HEK293 (cell line): ENCODE results near the gene LMNTD2.

Experiments
- CTCF ChIA-PET: fragments of 350-600 bp; formaldehyde crosslinking; extraction: SDS; loops from one replicate; lab custom pipeline; 2021; ENCODE audit warnings: antibody characterized with exemption; lab: Yijun Ruan, JAX
- POLR2A ChIA-PET: fragments of 300-600 bp; formaldehyde crosslinking; extraction: SDS; loops from one replicate; lab custom pipeline; 2020; ENCODE audit warnings: antibody characterized with exemption, inconsistent platforms; lab: Yijun Ruan, JAX
- H3K27ac ChIP-seq: fragments of 200-500 bp; sonication (Bioruptor generic); 2 replicates; pipeline ENCODE4 v1.5.1; 2014; ENCODE audit warnings: low read depth, low read length, control low read depth, inconsistent platforms; ENCODE audit errors: extremely low read depth
- H3K36me3 ChIP-seq, 2 experiments: fragments of 200-500 bp in 1 of 2; sonication (Bioruptor generic) in 1 of 2; 1 replicate in 1 of 2; 2 replicates in 1 of 2; pipeline ENCODE4 v1.5.1; 2014 to 2017; ENCODE audit warnings: inconsistent platforms in 2 of 2, low read length in 2 of 2; ENCODE audit not compliant: control insufficient read depth in 2 of 2, insufficient read depth in 1 of 2
- H3K4me1 ChIP-seq: fragments of 200-500 bp; sonication (Bioruptor generic); 2 replicates; pipeline ENCODE4 v1.5.1; 2014; ENCODE audit warnings: mild to moderate bottlenecking, low read length, inconsistent platforms; ENCODE audit not compliant: control insufficient read depth, insufficient read depth
- H3K4me3 ChIP-seq: 2 replicates; pipeline ENCODE4 v1.5.1; 2011; ENCODE audit warnings: low read depth, mild to moderate bottlenecking, control low read depth, low read length, moderate library complexity
- H3K9me3 ChIP-seq: fragments of 200-500 bp; sonication (Bioruptor generic); 2 replicates; pipeline ENCODE4 v1.5.1; 2014; ENCODE audit warnings: low read depth, low read length, inconsistent platforms; ENCODE audit not compliant: control insufficient read depth, insufficient read depth
- AEBP2 ChIP-seq: fragments of 450-650 bp; formaldehyde crosslinking; IDR thresholded peaks from 2 replicates; pipeline ENCODE4 v1.5.1; 2016; ENCODE audit warnings: missing biosample characterization, missing genetic modification characterization, borderline replicate concordance
- IKZF3 ChIP-seq: fragments of 450-650 bp; IDR thresholded peaks from 2 replicates; pipeline ENCODE4 v1.5.0; 2018; ENCODE audit warnings: missing biosample characterization, mild to moderate bottlenecking, missing genetic modification characterization, moderate library complexity
- KLF1 ChIP-seq: fragments of 450-650 bp; formaldehyde crosslinking; IDR thresholded peaks from 2 replicates; pipeline ENCODE4 v1.5.1; 2016; ENCODE audit warnings: missing biosample characterization, missing genetic modification characterization
- KLF16 ChIP-seq: fragments of 450-650 bp; formaldehyde crosslinking; IDR thresholded peaks from 2 replicates; pipeline ENCODE4 v1.5.1; 2017; ENCODE audit warnings: missing biosample characterization, missing genetic modification characterization
- OVOL3 ChIP-seq: fragments of 450-650 bp; formaldehyde crosslinking; IDR thresholded peaks from 2 replicates; pipeline ENCODE4 v1.5.1; 2016; ENCODE audit warnings: missing biosample characterization, missing genetic modification characterization
- SCRT1 ChIP-seq: fragments of 450-650 bp; formaldehyde crosslinking; IDR thresholded peaks from 2 replicates; pipeline ENCODE4 v1.5.1; 2016; ENCODE audit warnings: missing biosample characterization, missing genetic modification characterization, borderline replicate concordance
- SP2 ChIP-seq: fragments of 450-650 bp; formaldehyde crosslinking; IDR thresholded peaks from 2 replicates; pipeline ENCODE4 v1.5.1; 2016; ENCODE audit warnings: missing biosample characterization, missing genetic modification characterization
- WT1 ChIP-seq: fragments of 450-650 bp; formaldehyde crosslinking; IDR thresholded peaks from 2 replicates; pipeline ENCODE4 v1.5.1; 2016; ENCODE audit warnings: missing biosample characterization, missing genetic modification characterization
- YY1 ChIP-seq: fragments of 450-650 bp; formaldehyde crosslinking; IDR thresholded peaks from 2 replicates; pipeline ENCODE4 v1.5.1; 2018; ENCODE audit warnings: missing biosample characterization, missing genetic modification characterization
- ZBTB21 ChIP-seq: fragments of 450-650 bp; formaldehyde crosslinking; IDR thresholded peaks from 2 replicates; pipeline ENCODE4 v1.5.1; 2017; ENCODE audit warnings: missing biosample characterization, missing genetic modification characterization
- ZNF10 ChIP-seq: fragments of 450-650 bp; formaldehyde crosslinking; IDR thresholded peaks from 2 replicates; pipeline ENCODE4 v1.5.1; 2017; ENCODE audit warnings: missing biosample characterization, missing genetic modification characterization
- ZNF114 ChIP-seq: fragments of 450-650 bp; formaldehyde crosslinking; IDR thresholded peaks from 2 replicates; pipeline ENCODE4 v1.5.0; 2017; ENCODE audit warnings: missing biosample characterization, missing genetic modification characterization
- ZNF132 ChIP-seq: fragments of 450-650 bp; formaldehyde crosslinking; IDR thresholded peaks from 2 replicates; pipeline ENCODE4 v1.5.1; 2017; ENCODE audit warnings: missing biosample characterization, missing genetic modification characterization, borderline replicate concordance
- ZNF146 ChIP-seq: fragments of 450-650 bp; formaldehyde crosslinking; IDR thresholded peaks from 2 replicates; pipeline ENCODE4 v1.5.1; 2016; ENCODE audit warnings: missing biosample characterization, missing genetic modification characterization
- ZNF184 ChIP-seq: fragments of 450-650 bp; IDR thresholded peaks from 2 replicates; pipeline ENCODE4 v1.5.1; 2018; ENCODE audit warnings: missing biosample characterization, mild to moderate bottlenecking, missing genetic modification characterization
- ZNF2 ChIP-seq: fragments of 450-650 bp; formaldehyde crosslinking; IDR thresholded peaks from 2 replicates; pipeline ENCODE4 v1.5.1; 2016; ENCODE audit warnings: missing biosample characterization, missing genetic modification characterization
- ZNF404 ChIP-seq: fragments of 450-650 bp; formaldehyde crosslinking; IDR thresholded peaks from 2 replicates; pipeline ENCODE4 v1.5.1; 2017; ENCODE audit warnings: missing biosample characterization, missing genetic modification characterization
- ZNF548 ChIP-seq: fragments of 450-650 bp; formaldehyde crosslinking; IDR thresholded peaks from 2 replicates; pipeline ENCODE4 v1.5.1; 2016; ENCODE audit warnings: missing biosample characterization, missing genetic modification characterization
- ZNF585B ChIP-seq: fragments of 450-650 bp; formaldehyde crosslinking; IDR thresholded peaks from 2 replicates; pipeline ENCODE4 v1.5.1; 2016; ENCODE audit warnings: missing biosample characterization, missing genetic modification characterization
- ZNF629 ChIP-seq: fragments of 450-650 bp; formaldehyde crosslinking; IDR thresholded peaks from 2 replicates; pipeline ENCODE4 v1.5.1; 2017; ENCODE audit warnings: missing biosample characterization, missing genetic modification characterization
- ZNF830 ChIP-seq: fragments of 450-650 bp; IDR thresholded peaks from 2 replicates; pipeline ENCODE4 v1.5.0; 2018; ENCODE audit warnings: missing biosample characterization, missing genetic modification characterization, low read depth, mild to moderate bottlenecking, moderate library complexity
- TF ChIP-seq, protein P1 (sequence below): fragments of 450-650 bp; formaldehyde crosslinking; IDR thresholded peaks from 2 replicates; pipeline ENCODE4 v1.5.1; 2017; ENCODE audit warnings: missing biosample characterization, missing genetic modification characterization
- TF ChIP-seq, protein P2 (sequence below): fragments of 450-650 bp; formaldehyde crosslinking; IDR thresholded peaks from 2 replicates; pipeline ENCODE4 v1.5.1; 2016; ENCODE audit warnings: missing biosample characterization, missing genetic modification characterization
- TF ChIP-seq, protein P3 (sequence below): fragments of 450-650 bp; formaldehyde crosslinking; IDR thresholded peaks from 2 replicates; pipeline ENCODE4 v1.5.1; 2016; ENCODE audit warnings: missing biosample characterization, missing genetic modification characterization
- TF ChIP-seq, protein P4 (sequence below): sonication (generic); formaldehyde crosslinking; IDR thresholded peaks from 2 replicates; pipeline ENCODE4 v1.8.1; 2022; ENCODE audit warnings: mild to moderate bottlenecking, moderate library complexity, missing genetic modification reagents
- TF ChIP-seq, protein P5 (sequence below): IDR thresholded peaks from 2 replicates; pipeline ENCODE4 v1.6.1; 2011; ENCODE audit warnings: mild to moderate bottlenecking, low read depth, low read length, borderline replicate concordance

Gene LMNTD2

GRCh38 chr11:596374-596773 is 35.8 kb upstream of the LMNTD2 start:
- ChIA-PET CTCF (interaction anchor here (1.3 kb wide), 1 partner anchor 42 kb away, joined by 4 read pairs; no protein-coding TSS in a partner anchor), POLR2A (no interaction called here)
- H3K4me3 ChIP-seq: no peak overlapping the region
- H3K27ac ChIP-seq: no peak overlapping the region
- H3K9me3 ChIP-seq: no peaks in the 10 kb centered on the region
- H3K36me3 ChIP-seq: peaks cover 13 to 91% of the 10 kb centered on the region in 2 experiments; a peak in 2 of 3 replicates
- TF ChIP-seq WT1 (no peak), ZNF10 (tag by site-specific recombination) (no peak), IKZF3 (no peak), ZNF629 (tag by site-specific recombination) (no peak), KLF1 (no peak), SP2 (tag by site-specific recombination) (no peak), SCRT1 (tag by site-specific recombination) (no peak), OVOL3 (tag by site-specific recombination) (no peak), KLF16 (no peak), ZBTB21 (tag by site-specific recombination) (no peak)
- TF ChIP-seq, protein P1, sequence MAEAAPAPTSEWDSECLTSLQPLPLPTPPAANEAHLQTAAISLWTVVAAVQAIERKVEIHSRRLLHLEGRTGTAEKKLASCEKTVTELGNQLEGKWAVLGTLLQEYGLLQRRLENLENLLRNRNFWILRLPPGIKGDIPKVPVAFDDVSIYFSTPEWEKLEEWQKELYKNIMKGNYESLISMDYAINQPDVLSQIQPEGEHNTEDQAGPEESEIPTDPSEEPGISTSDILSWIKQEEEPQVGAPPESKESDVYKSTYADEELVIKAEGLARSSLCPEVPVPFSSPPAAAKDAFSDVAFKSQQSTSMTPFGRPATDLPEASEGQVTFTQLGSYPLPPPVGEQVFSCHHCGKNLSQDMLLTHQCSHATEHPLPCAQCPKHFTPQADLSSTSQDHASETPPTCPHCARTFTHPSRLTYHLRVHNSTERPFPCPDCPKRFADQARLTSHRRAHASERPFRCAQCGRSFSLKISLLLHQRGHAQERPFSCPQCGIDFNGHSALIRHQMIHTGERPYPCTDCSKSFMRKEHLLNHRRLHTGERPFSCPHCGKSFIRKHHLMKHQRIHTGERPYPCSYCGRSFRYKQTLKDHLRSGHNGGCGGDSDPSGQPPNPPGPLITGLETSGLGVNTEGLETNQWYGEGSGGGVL (tag by site-specific recombination): no peak
- TF ChIP-seq, protein P2, sequence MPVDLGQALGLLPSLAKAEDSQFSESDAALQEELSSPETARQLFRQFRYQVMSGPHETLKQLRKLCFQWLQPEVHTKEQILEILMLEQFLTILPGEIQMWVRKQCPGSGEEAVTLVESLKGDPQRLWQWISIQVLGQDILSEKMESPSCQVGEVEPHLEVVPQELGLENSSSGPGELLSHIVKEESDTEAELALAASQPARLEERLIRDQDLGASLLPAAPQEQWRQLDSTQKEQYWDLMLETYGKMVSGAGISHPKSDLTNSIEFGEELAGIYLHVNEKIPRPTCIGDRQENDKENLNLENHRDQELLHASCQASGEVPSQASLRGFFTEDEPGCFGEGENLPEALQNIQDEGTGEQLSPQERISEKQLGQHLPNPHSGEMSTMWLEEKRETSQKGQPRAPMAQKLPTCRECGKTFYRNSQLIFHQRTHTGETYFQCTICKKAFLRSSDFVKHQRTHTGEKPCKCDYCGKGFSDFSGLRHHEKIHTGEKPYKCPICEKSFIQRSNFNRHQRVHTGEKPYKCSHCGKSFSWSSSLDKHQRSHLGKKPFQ: no peak
- no peaks in the 10 kb centered on the region for H3K4me1 ChIP-seq

- H3K4me1 ChIP-seq: no peaks in the 10 kb centered on the region
- no peak overlapping the region for H3K27ac ChIP-seq
- no peak for TF ChIP-seq ZNF184 (tag by site-specific recombination)
- TF ChIP-seq ZNF548 (tag by site-specific recombination): no peak
- no peak for TF ChIP-seq ZNF629 (tag by site-specific recombination)
- TF ChIP-seq YY1 (tag by site-specific recombination): no peak
- no peak for TF ChIP-seq SP2 (tag by site-specific recombination)
- TF ChIP-seq ZNF114 (tag by site-specific recombination): no peak
- TF ChIP-seq IKZF3: no peak
- no peak for TF ChIP-seq ZNF585B
- no peak for TF ChIP-seq ZNF404 (tag by site-specific recombination)
- TF ChIP-seq, protein P3, sequence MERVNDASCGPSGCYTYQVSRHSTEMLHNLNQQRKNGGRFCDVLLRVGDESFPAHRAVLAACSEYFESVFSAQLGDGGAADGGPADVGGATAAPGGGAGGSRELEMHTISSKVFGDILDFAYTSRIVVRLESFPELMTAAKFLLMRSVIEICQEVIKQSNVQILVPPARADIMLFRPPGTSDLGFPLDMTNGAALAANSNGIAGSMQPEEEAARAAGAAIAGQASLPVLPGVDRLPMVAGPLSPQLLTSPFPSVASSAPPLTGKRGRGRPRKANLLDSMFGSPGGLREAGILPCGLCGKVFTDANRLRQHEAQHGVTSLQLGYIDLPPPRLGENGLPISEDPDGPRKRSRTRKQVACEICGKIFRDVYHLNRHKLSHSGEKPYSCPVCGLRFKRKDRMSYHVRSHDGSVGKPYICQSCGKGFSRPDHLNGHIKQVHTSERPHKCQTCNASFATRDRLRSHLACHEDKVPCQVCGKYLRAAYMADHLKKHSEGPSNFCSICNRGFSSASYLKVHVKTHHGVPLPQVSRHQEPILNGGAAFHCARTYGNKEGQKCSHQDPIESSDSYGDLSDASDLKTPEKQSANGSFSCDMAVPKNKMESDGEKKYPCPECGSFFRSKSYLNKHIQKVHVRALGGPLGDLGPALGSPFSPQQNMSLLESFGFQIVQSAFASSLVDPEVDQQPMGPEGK (tag by site-specific recombination): no peak
- TF ChIP-seq, protein P4, sequence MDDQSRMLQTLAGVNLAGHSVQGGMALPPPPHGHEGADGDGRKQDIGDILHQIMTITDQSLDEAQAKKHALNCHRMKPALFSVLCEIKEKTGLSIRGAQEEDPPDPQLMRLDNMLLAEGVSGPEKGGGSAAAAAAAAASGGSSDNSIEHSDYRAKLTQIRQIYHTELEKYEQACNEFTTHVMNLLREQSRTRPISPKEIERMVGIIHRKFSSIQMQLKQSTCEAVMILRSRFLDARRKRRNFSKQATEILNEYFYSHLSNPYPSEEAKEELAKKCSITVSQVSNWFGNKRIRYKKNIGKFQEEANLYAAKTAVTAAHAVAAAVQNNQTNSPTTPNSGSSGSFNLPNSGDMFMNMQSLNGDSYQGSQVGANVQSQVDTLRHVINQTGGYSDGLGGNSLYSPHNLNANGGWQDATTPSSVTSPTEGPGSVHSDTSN (CRISPR knock-in tag): no peak
- no peak for TF ChIP-seq AEBP2 (tag by site-specific recombination)
- no peak for TF ChIP-seq ZNF2 (tag by site-specific recombination)
- TF ChIP-seq WT1: no peak
- TF ChIP-seq ZNF830 (tag by site-specific recombination): no peak
- no peak for TF ChIP-seq ZNF146
- TF ChIP-seq ZNF132 (tag by site-specific recombination): no peak
- TF ChIP-seq, protein P5, sequence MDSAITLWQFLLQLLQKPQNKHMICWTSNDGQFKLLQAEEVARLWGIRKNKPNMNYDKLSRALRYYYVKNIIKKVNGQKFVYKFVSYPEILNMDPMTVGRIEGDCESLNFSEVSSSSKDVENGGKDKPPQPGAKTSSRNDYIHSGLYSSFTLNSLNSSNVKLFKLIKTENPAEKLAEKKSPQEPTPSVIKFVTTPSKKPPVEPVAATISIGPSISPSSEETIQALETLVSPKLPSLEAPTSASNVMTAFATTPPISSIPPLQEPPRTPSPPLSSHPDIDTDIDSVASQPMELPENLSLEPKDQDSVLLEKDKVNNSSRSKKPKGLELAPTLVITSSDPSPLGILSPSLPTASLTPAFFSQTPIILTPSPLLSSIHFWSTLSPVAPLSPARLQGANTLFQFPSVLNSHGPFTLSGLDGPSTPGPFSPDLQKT: no peak
- ChIA-PET CTCF (interaction anchor here (1.3 kb wide), 1 partner anchor 41 kb away, joined by 4 read pairs; no protein-coding TSS in a partner anchor), POLR2A (interaction anchor here (0.6 kb wide), 1 partner anchor 211 kb away, joined by 4 read pairs; no protein-coding TSS in a partner anchor)
- peaks cover 13 to 95% of the 10 kb centered on the region in 2 experiments; a peak in 2 of 3 replicates for H3K36me3 ChIP-seq
- H3K9me3 ChIP-seq: no peaks in the 10 kb centered on the region
- no peak overlapping the region for H3K4me3 ChIP-seq
These were observed 34.9 kb upstream of the LMNTD2 start for GRCh38 chr11:595400-595799.
